OCI-LY1 (cell line): ENCODE data around the gene C7orf25.

Source experiments
- H2AFZ ChIP-seq: fragments of 200-600 bp; sonication (generic), shearing (Covaris generic); 2 replicates; pipeline ENCODE4 v1.6.0; 2014; ENCODE audit warnings: antibody characterized with exemption, mild to moderate bottlenecking, low read length
- H3F3A ChIP-seq: fragments of 200-600 bp; sonication (generic), shearing (Covaris generic); 2 replicates; pipeline ENCODE4 v1.6.0; 2014; ENCODE audit warnings: mild to moderate bottlenecking, antibody characterized with exemption, low read length, moderate library complexity; ENCODE audit not compliant: insufficient read depth
- H3K27ac ChIP-seq: fragments of 200-600 bp; sonication (generic); 2 replicates; pipeline ENCODE4 v1.5.1; 2014; ENCODE audit warnings: low read length, mixed run types, mild to moderate bottlenecking, low read depth; ENCODE audit not compliant: poor library complexity, severe bottlenecking
- H3K27me3 ChIP-seq: fragments of 200-600 bp; sonication (generic); 2 replicates; pipeline ENCODE4 v1.6.0; 2014; ENCODE audit warnings: antibody characterized with exemption, mild to moderate bottlenecking, low read length, moderate library complexity; ENCODE audit not compliant: insufficient read depth
- H3K36me3 ChIP-seq: fragments of 200-600 bp; sonication (generic); 2 replicates; pipeline ENCODE4 v1.6.1; 2014; ENCODE audit warnings: mild to moderate bottlenecking, antibody characterized with exemption, low read length, moderate library complexity, mixed read lengths; ENCODE audit not compliant: insufficient read depth
- H3K4me1 ChIP-seq: fragments of 200-600 bp; sonication (generic); 2 replicates; pipeline ENCODE4 v1.5.1; 2014; ENCODE audit warnings: mild to moderate bottlenecking, low read length, moderate library complexity; ENCODE audit not compliant: insufficient read depth, severe bottlenecking
- H3K4me2 ChIP-seq: fragments of 200-600 bp; sonication (generic), shearing (Covaris generic); 2 replicates; pipeline ENCODE4 v1.6.1; 2014; ENCODE audit warnings: low read length
- H3K4me3 ChIP-seq: fragments of 200-600 bp; sonication (generic); 2 replicates; pipeline ENCODE4 v1.5.1; 2014; ENCODE audit warnings: low read length, low read depth, mild to moderate bottlenecking, mixed read lengths; ENCODE audit not compliant: poor library complexity, severe bottlenecking
- H3K79me2 ChIP-seq: fragments of 200-600 bp; shearing (Covaris generic); 2 replicates; pipeline ENCODE4 v1.6.1; 2016; ENCODE audit warnings: mixed run types, low read length, mixed read lengths; ENCODE audit not compliant: insufficient read depth
- H3K9ac ChIP-seq: fragments of 200-600 bp; sonication (generic), shearing (Covaris generic); 2 replicates; pipeline ENCODE4 v1.6.1; 2014; ENCODE audit warnings: mild to moderate bottlenecking, low read length, mixed read lengths
- H3K9me2 ChIP-seq: fragments of 200-600 bp; sonication (generic), shearing (Covaris generic); 2 replicates; pipeline ENCODE4 v1.6.1; 2014; ENCODE audit warnings: low read depth, mild to moderate bottlenecking, low read length, mixed read lengths
- H3K9me3 ChIP-seq: fragments of 200-600 bp; shearing (Covaris generic); 2 replicates; pipeline ENCODE4 v1.6.1; 2014; ENCODE audit warnings: low read length, mixed read lengths
- H4K20me1 ChIP-seq: fragments of 200-600 bp; sonication (generic), shearing (Covaris generic); 2 replicates; pipeline ENCODE4 v1.6.0; 2016; ENCODE audit warnings: mild to moderate bottlenecking, low read length; ENCODE audit not compliant: insufficient read depth
- CTCF ChIP-seq: fragments of 200-600 bp; sonication (generic), shearing (Covaris generic); IDR thresholded peaks from 2 replicates; pipeline ENCODE4 v1.5.1; 2017; ENCODE audit warnings: mild to moderate bottlenecking, antibody characterized with exemption, low read length, moderate library complexity, mixed read lengths
- EZH2 ChIP-seq: fragments of 200-600 bp; sonication (generic), shearing (Covaris generic); IDR thresholded peaks from 2 replicates; pipeline ENCODE4 v1.8.0; 2017; ENCODE audit warnings: borderline replicate concordance, mixed run types, mild to moderate bottlenecking, antibody characterized with exemption, low read length, moderate library complexity, mixed read lengths

Gene C7orf25

GRCh38 chr7:42926204-42926603 lies 14.3 kb upstream of the C7orf25 start:
- no peak for TF ChIP-seq CTCF
- H3K9ac ChIP-seq: no peak overlapping the region
- H3K4me1 ChIP-seq: peaks cover 58% of the 10 kb centered on the region
- no peak overlapping the region for H3K27ac ChIP-seq
- no peaks in the 10 kb centered on the region for H4K20me1 ChIP-seq
- H3K4me2 ChIP-seq: no peak overlapping the region
- H3F3A ChIP-seq: no peaks in the 10 kb centered on the region
- peaks cover 55% of the 10 kb centered on the region for H3K79me2 ChIP-seq
- no peak overlapping the region for H2AFZ ChIP-seq
- H3K36me3 ChIP-seq: peaks cover 74% of the 10 kb centered on the region
- H3K4me3 ChIP-seq: no peak overlapping the region
- no peaks in the 10 kb centered on the region for H3K9me2 ChIP-seq
- no peaks in the 10 kb centered on the region for H3K27me3 ChIP-seq
- H3K9me3 ChIP-seq: no peaks in the 10 kb centered on the region

GRCh38 chr7:42925630-42926029 lies 13.8 kb upstream of the C7orf25 start:
- Histone ChIP-seq H3K27ac (no peak overlapping the region), H3K27me3 (no peaks in the 10 kb centered on the region), H3K4me1 (peaks cover 53% of the 10 kb centered on the region), H3K9me3 (no peaks in the 10 kb centered on the region), H3K9ac (no peak overlapping the region), H4K20me1 (no peaks in the 10 kb centered on the region), H3K4me3 (no peak overlapping the region), H3F3A (no peaks in the 10 kb centered on the region), H3K79me2 (peaks cover 50% of the 10 kb centered on the region), H3K9me2 (no peaks in the 10 kb centered on the region), H3K36me3 (peaks cover 79% of the 10 kb centered on the region), H3K4me2 (no peak overlapping the region), H2AFZ (no peak overlapping the region)
- no peak for TF ChIP-seq CTCF
- TF ChIP-seq EZH2: no peak

DNA sequence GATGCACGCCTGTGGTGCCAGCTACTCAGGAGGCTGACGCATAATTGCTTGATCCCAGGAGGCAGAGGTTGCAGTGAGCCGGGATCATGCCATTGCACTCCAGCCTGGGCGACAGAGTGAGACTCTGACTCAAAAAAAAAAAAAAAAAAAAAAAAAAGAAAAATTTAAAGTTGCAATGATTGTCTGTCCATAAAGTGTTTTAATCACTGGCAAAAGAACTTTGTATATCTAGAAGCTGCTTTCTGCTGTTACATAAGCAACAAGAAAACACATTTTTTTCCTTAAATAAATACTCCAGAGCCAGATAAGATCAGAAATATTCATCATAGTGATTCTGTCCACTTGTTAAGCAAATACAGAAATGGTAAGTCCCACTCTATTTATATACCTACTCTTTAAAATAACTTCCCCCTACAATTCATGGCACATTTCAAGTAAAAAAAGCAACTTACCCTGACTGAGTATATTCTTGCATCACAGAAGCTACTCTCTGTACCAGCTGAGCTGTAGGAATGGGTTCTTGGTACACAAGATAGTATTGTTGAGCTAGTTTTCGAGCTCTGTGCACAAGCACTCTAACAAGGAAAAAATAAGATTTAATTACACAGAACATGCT lies 12.5 kb upstream of the C7orf25 start:
- H3K4me2 ChIP-seq: no peak overlapping the region
- peaks cover 37% of the 10 kb centered on the region for H3K79me2 ChIP-seq
- peaks cover 40% of the 10 kb centered on the region for H3K4me1 ChIP-seq

More for the DNA sequence above, 12.5 kb upstream of the C7orf25 start:
- H4K20me1 ChIP-seq: no peaks in the 10 kb centered on the region
- H3K4me3 ChIP-seq: no peak overlapping the region
- H3K9me3 ChIP-seq: no peaks in the 10 kb centered on the region
- H2AFZ ChIP-seq: no peak overlapping the region
- no peaks in the 10 kb centered on the region for H3F3A ChIP-seq
- no peaks in the 10 kb centered on the region for H3K27me3 ChIP-seq
- H3K9me2 ChIP-seq: no peaks in the 10 kb centered on the region
- H3K9ac ChIP-seq: no peak overlapping the region
- no peak overlapping the region for H3K27ac ChIP-seq
- H3K36me3 ChIP-seq: peaks cover 92% of the 10 kb centered on the region
- no peak for TF ChIP-seq EZH2
- no peak for TF ChIP-seq CTCF
